GM19025 (cell line): ENCODE results near the gene RNF115.
"Not testable (repeated sequence)": the region's sequence is repeated elsewhere in the genome, so short reads cannot be mapped to it uniquely, and the experiment has no call there.

Experiments used
- ATAC-seq: cut with Tn5 transposase; IDR thresholded peaks from one replicate; pipeline ENCODE4 v1.9.1; 2021; ENCODE audit warnings: mild to moderate bottlenecking, low read depth, moderate library complexity; ENCODE audit not compliant: unreplicated experiment

Gene RNF115

DNA sequence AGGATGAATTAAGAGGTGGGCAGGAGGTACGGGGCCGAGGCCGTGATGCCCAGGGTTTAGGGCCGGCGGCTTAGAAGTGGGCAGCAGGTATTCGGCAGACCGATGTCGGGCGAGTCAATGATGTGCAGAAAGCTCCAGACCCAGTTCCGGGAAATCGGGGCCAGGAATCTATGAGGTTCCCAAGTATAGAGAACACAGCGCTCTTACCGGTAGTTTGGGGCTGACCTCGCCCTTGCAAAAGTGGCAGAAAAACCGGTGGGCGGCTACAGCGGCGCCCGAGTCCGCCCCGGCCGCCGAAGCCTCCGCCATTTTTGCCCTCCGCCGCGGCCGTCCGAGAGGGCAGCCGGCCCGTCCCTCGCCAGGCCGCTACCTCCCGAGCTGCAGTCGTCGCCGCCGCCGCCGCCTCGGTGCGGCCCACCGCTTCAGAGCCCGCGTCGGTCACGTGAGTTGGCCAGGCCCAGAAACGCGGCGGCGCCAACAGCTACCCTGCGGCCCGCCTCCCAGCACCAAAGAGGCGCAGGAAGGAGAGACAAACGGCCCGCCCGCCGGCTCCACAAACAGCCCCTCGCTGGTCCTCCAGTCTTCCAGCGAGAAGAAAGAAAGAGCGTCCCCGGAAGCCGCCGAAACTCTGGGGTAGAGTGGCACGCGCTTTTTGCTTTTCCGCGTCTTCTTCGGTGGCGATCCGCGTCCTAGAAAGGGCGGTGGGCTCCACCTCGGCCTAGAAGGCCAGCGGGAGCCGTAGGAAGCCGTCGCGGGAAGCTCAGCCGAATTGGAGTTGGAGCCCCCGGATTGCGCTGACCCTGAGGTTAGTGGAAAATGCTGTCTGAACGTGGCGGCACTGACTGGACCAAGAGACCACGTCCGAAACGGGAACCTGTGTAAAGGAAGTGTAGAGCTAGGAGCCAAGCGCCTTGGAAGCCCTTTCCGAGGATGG lies at the start of gene RNF115, which contains the start of gene POLR3C:
RNF115 (minus strand) TSS at position 531 of the 934 bp plus-strand sequence; CDS start at position 309, 222 bp downstream.
POLR3C (plus strand) TSS at position 636 of the 934 bp plus-strand sequence. CDS start 1,577 bp downstream, outside the sequence.
- ATAC-seq = peak; percentile 83

DNA sequence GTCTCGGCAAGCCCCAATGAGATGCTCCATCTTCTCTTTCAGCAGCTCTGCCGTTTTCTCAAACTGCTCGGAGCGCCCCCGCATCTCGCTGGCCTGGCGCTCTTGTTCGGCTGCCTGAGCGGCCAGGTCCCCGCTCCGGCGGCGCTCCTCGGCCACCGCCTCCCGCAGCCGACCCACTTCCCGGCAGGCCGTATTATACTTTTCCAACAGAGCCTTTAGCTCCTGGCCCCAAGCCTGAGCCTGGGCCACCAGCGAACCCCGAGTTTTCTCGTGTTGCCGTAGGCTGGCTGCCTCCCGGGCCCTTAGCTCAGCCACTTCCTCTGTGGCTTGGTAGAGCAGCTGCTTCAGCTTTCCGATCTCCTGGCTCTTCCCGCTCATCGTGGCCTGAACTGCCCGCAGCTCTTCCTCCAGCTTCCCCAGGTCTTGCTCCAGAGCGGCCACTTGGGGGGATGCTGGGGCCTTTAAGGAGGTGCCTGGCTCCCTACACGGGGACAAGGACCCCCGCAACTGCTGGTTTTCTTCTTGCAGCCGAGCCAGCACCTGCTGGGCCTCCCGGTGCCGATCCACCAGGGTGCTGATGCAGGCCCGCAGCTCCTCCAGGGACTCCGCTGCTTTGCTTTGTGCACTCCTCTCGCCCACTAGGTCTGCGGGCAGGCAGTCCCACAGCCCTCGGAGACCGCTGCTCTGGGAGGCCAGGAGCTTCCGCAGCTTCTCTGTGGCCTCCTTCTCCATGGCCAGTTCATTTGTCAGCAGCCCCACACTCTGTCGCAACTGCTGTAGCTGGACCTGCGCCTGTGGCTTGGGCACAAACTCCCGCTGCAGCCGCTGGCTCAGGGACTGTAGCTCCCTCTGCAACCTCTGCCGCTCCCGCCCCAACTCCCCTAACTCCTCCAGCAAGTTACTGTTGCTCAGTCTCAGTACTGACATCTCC lies 48.4 kb upstream of the RNF115 start:
- no peak for ATAC-seq

DNA sequence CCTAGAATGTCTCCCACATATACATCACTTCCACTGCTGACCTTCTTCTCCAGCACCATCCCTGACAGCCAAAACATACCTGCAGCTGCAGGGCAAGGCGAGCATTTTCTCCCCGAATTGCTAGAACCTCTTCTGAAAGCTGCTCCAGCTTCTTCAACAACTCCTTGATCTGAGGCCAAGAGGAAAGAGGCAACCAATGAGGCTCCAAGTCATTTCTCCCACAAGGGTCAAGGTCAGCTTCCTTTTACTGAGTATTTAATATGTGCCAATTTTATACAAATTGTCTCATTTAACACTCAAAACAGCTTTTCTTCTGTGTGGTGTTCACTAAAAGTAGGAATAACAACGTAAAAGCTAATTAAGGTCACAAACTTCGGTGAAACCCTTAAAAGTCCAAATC lies 44.3 kb upstream of the RNF115 start:
- ATAC-seq = no peak

DNA sequence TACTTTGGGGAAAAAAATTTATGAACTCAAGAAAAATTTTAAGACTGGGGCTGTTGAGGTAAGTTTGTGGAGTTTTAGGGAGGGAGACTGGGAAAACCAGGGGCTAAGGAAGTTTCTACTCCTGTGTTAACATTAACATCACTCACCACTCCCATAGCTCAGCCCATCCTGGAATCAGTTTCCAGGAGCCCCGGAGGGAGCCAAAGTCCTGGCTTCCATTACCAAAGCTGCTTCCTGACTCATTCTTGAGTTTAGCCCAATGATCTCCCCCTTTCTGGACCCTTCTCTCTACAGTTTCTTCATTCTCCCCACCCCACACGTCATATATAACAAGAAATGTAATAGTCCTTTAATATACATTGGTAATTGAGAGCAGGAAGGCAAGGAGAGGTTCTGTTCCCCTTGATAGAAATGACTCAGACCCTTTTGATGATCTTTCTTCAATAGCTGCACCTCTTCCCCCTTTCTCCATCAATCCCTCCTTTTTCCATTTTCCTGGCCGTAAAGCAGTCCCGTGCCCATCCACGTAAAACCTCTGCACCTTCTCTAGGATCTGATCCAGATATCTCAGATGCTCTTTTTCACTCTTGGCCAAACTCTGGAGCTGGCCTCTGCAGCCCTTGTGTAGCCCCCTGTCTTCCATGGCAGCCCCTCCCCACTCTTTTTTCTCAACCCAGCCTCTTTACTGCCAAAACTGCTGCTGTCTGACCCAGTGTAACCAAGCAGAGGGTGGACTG lies 39.6 kb upstream of the RNF115 start:
- no peak for ATAC-seq

- peak; percentile 68 for ATAC-seq
These were observed 35.7 kb upstream of the RNF115 start for GRCh38 chr1:145859491-145860023.

GRCh38 chr1:145858901-145859490 lies 35.1 kb upstream of the RNF115 start, which contains the start of gene PIAS3:
Gene PIAS3 (minus strand): TSS chr1:145859081. CDS start chr1:145858990, 91 bp downstream.
- ATAC-seq = peak; percentile 80

- ATAC-seq = peak; percentile 18
These were observed 34.5 kb upstream of the RNF115 start for GRCh38 chr1:145858238-145858900.

DNA sequence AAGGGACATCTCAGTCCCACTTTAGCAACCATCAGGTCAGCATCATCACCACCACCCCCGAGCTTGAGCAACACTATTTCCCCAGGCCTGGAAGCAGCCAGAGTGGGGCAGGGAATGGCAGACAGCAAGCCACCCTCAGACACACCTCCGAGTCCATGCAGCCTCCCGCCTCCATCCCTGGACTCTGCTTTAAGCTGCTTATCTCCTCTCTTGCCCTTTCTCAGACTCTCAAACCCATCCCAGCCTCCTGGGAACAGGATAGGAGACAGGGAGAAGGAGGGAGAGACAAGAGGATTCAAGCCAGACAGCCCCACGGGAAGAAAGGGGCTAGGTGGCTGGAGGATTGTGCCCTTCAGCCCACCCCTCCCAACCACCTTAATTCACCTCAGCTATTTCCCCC lies 33.3 kb upstream of the RNF115 start:
- no peak for ATAC-seq

DNA sequence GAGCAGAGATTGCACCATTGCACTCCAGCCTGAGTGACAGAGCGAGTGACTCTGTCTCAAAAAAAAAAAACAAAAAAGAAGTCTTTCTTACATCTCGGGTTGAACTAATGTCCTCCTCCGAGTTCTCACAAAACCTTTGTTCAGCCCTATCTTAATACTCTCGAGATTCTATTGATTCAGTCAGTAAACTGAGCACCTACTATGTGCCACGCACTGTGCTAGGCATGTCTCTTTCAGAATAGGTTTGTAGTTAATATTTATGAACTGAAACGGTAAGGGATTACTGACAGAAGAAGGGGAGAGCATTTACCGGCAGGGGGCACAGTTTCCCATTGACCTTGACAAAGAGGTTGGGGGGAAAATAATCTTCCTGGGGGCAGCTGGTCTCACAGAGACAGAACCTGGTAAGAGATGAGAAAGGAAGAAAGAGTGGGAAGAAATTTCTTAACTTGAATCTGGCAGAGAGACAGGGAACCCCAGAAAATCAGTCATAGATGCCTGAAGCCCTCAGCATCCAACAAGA lies 31.6 kb upstream of the RNF115 start:
- ATAC-seq = no peak

DNA sequence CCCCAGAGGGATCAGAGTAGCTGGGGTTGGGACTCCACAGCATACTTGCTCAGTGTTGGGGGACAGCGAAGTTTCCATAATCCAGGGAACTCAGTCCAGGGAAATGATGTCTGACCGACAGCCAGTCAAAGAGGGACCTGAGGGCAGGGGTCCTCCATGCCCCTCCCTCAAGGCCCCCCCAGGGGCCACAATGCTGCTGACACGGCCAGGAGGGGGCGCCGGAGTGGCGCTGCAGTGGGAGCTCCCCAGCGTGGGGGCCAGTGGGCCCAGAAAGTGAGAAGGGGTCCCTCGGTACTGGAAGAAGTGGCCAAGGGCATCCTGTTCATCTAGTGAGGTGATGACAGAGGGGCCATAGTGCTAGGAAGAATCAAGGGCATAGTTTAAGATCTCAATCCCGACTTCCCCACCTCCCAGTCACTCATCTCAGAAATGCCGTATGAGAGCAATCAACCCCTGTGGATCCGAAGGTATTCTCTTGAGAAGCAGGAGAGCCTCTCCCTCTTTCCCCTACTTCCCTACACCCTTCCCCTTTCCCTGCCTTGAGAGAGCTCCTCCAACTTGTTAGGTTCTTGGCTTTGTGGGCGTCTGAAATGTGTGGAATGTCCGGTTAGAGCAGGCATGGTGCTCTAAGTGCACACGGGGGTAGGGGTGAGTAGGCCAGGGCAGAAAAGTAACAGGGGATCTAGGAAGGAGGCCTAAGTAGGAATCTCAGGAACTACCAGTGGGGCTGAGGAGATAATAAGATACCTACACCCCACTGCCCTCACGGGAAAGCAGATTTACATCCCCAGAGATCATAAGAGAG lies 25.7 kb upstream of the RNF115 start:
- no peak for ATAC-seq

- no peak for ATAC-seq
These were observed 23.9 kb upstream of the RNF115 start for GRCh38 chr1:145847827-145848226.

GRCh38 chr1:145846201-145846612 lies 22.3 kb upstream of the RNF115 start:
- ATAC-seq = no peak

GRCh38 chr1:145845514-145846161 lies 21.7 kb upstream of the RNF115 start, which contains the start of gene NUDT17:
Gene NUDT17 (plus strand): TSS chr1:145845630. CDS start chr1:145845641, 11 bp downstream.
- ATAC-seq = peak; percentile 56

DNA sequence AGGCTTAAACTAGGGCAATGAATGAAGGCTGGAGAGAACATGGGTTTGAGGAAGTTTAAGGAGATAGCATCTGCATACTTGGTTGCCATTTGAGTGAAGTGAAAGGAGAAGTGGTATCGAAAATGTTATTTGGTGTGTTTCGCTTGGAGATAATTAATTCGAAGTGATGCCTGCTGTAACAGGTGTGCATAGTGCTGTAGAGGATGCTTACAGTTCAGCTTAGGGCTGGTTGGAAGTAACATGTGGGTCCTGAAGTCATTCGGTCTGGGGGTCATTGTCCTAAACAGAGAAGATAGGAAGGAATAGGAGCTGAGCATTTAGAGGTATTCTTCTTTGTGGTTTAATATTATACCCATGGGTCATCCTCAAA lies 21.2 kb upstream of the RNF115 start:
- peak; percentile 78 for ATAC-seq

DNA sequence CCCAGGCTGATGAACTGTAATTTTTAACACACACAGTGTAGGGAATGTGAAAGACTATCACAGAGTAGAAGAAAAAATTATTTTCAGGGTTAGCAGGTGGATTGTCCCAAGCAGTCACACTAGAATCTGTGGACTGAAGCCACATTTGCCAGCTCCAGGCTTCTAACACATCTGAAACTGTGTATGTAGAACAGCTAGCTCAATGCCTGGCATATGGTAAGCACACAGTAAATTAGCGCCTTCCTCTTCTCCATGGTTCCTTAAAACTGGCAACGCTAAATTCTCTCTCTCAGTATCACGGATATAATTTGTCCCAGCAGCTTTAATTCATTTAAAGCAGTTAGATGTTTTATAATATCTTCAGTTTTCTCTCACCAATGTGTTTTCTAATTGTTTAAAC lies 19.1 kb upstream of the RNF115 start:
- no peak for ATAC-seq

GRCh38 chr1:145837656-145838055 lies 13.8 kb upstream of the RNF115 start:
- ATAC-seq = no peak

GRCh38 chr1:145830810-145831209 lies 6.9 kb upstream of the RNF115 start:
- ATAC-seq = not testable (repeated sequence)
